Panc1 (cell line): ENCODE results near the gene ECHDC3. TPM values are rescaled to one million over a fixed set of nuclear protein-coding genes. Genes with fewer than 3 reads are reported as not detected.

Source experiments
- total RNA-seq: library from RNA; stranded (reverse); gene quantifications from one replicate; pipeline ENCODE4 v1.2.1, GENCODE V29; 2021; ENCODE audit not compliant: unreplicated experiment

Gene ECHDC3
- total RNA-seq, 1 experiment from 2014 or later = 5.8 TPM

Other genes starting within 250 kb of the ECHDC3 start
- gene USP6NL, start 130.7 kb upstream of the ECHDC3 start, total RNA-seq = 13.9 TPM
- 4.1 TPM for gene PROSER2, start 81.0 kb downstream of the ECHDC3 start, total RNA-seq